GM20000 (cell line): Measurements from ENCODE around the gene CHID1.

Experiments used
- DNase-seq: peaks from one replicate; pipeline ENCODE4 v3.0.0; 2012; ENCODE audit warnings: low spot score
- TF ChIP-seq, protein P1 (sequence below): IDR thresholded peaks from 2 replicates; pipeline ENCODE4 v1.5.1; 2012; ENCODE audit warnings: mild to moderate bottlenecking, control low read depth; ENCODE audit errors: extremely low read depth, missing control alignments

CHID1 gene

DNA sequence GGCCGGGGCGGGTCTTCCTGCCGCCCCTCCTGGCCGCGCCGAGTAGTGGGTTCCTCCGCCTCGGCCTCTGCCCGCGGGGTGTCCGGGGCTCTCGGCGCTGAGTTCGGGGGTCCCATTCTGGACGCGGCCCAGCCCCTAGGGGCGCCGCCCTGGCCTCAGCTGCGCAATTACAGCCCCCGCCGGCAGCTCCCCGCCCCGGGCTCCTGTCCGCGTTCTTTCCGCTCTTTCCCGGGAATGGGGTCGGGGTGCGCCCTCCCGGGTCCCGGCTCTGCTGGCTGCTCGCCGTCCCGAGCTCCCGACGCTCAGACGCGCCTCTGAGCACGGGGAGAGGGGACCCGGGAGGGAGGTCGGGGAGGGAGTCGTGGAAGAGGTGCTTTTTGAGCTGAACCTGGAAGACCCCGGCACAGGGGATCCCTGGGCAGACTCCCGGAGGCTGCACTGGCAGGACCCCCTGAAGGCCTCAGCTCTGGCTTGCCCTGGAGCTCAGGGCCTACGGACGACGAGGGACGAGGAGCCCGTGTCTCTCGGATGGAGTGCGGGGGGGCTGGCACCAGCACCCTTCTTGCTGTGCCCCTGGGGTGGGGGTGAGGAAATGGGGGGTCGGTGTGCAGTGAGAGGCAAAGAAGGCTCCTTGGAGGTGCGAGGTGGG lies 67.4 kb downstream of the CHID1 start:
- TF ChIP-seq, protein P1, sequence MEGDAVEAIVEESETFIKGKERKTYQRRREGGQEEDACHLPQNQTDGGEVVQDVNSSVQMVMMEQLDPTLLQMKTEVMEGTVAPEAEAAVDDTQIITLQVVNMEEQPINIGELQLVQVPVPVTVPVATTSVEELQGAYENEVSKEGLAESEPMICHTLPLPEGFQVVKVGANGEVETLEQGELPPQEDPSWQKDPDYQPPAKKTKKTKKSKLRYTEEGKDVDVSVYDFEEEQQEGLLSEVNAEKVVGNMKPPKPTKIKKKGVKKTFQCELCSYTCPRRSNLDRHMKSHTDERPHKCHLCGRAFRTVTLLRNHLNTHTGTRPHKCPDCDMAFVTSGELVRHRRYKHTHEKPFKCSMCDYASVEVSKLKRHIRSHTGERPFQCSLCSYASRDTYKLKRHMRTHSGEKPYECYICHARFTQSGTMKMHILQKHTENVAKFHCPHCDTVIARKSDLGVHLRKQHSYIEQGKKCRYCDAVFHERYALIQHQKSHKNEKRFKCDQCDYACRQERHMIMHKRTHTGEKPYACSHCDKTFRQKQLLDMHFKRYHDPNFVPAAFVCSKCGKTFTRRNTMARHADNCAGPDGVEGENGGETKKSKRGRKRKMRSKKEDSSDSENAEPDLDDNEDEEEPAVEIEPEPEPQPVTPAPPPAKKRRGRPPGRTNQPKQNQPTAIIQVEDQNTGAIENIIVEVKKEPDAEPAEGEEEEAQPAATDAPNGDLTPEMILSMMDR, result no peak
- no peak for DNase-seq

GRCh38 chr11:842370-843002 lies 68.1 kb downstream of the CHID1 start, which contains the start of the genes POLR2L and TSPAN4:
POLR2L (minus strand) TSS chr11:842529; CDS start chr11:842508, 21 bp downstream.
TSPAN4 (plus strand) TSS chr11:842852; CDS start chr11:850305, 7,453 bp downstream.
- TF ChIP-seq, protein P1, result no peak
- peak; percentile 98 for DNase-seq

GRCh38 chr11:841981-842369 lies 68.6 kb downstream of the CHID1 start:
- no peak for DNase-seq
- TF ChIP-seq, protein P1, result no peak

DNA sequence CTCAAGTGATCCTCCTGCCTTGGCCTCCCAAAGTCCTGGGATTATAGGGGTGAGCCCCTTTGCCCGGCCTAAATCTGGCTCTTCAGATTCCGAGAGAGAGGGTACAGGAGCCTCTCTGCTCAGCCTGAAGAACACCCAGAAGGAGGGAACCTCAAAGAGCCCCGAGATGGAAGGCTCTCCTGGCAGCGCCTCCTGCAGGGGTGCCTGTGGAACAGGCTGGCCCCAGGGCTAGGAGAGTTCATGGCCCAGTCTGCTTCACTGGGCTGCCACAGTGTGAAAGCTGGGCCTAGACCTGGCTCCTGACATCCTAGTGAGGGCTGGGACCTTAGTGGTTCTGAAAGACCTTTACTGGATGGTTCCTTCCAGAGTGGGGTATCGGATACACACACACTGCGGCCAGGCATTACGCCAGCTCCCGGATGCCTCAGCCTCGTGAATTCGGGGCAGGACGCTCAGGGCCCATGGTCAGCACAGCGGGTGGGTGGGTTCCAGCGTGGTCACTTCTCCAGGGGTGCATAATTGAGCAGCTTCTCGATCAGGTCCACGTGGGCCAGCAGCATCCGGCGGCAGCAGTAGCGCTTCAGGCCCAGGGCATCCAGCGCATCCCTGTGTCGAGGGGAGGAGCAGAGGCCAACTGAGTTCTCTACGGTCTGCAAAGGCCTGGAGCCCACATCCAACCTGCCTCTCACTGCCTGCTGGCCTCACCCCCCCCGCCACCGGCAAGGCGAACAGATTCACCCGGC lies 70.6 kb downstream of the CHID1 start:
- DNase-seq, result no peak

GRCh38 chr11:839280-839623 lies 71.4 kb downstream of the CHID1 start:
- TF ChIP-seq, protein P1, result no peak

More for the DNA sequence above, 70.6 kb downstream of the CHID1 start:
- TF ChIP-seq, protein P1, result no peak

DNA sequence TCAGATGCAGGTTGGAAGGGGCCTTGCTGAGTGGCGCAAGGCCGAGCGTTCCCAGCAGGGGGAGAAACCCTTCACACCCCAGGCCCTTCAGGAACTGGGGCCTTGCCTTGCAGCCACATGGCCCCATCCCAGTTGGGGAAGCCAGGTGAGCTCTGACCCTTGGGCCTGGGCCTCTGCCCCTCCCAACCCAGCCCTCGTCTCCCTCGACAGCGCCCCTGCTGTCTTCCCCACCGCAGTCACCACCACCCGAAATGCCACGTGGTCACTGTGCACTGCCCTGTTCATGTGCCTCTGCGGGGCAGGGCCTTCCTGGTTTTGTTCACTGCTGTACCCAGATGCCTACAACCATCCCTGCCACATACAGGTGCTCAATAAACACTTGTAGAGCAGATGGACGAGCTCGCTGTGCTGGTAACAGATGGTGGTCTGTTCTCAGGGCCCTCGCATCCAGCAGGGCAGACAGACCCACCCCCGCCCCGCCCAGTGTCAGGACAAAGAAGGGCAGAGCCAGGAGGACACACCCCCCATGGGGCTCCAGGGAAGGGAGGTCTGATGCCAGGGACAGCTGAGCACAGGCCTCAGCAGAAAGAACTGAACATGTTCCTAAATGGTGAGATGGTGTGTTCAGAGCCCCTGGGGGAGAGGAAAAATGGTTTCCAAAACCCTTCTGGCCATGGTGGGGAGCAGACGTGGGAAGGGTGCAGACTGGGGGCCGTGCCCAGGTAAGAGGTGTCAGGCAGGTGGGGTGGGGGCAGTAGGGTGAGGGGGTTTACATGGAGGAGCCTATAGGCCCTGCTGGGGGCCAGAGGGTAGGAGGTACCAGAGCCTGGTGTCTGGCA lies 72.0 kb downstream of the CHID1 start:
- TF ChIP-seq, protein P1, result no peak
- DNase-seq, result no peak

More at GRCh38 chr11:839280-839623, 71.4 kb downstream of the CHID1 start:
- DNase-seq, result no peak
